Stomach (tissue), 4 donors: ENCODE results near the gene DPF3.

Source experiments
- CTCF ChIP-seq, 7 experiments: fragments of 450-650 bp in 4 of 7; fragments of 200-600 bp in 3 of 7; sonication (generic) in 3 of 7; IDR thresholded peaks; one replicate each; pipeline ENCODE4 v1.5.1; 2016 to 2019; ENCODE audit warnings: antibody characterized with exemption in 7 of 7, control low read depth in 2 of 7, mild to moderate bottlenecking in 1 of 7
- POLR2AphosphoS5 ChIP-seq, 3 donors: sonication (generic); formaldehyde crosslinking; IDR thresholded peaks; one replicate each; pipeline ENCODE4 v1.6.1; 2016; ENCODE audit warnings: antibody characterized with exemption in 3 of 3

- TF ChIP-seq CTCF (IDR thresholded peaks at IDR 0.05) (no peak), POLR2AphosphoS5 (IDR thresholded peaks at IDR 0.05) (no peak)
Measured at GRCh38 chr14:72692696-72693095, 201.2 kb downstream of the DPF3 start.
